H9 (cell line): ENCODE data around the gene CFHR5. TPM values are rescaled to one million over a fixed set of nuclear protein-coding genes. Genes with fewer than 3 reads are reported as not detected.
"Not testable (repeated sequence)": the region's sequence is repeated elsewhere in the genome, so short reads cannot be mapped to it uniquely, and the experiment has no call there.

Source experiments
- DNase-seq: peaks from one replicate; pipeline ENCODE4 v3.0.0-alpha.2; 2017
- H2AFZ ChIP-seq: one replicate; pipeline ENCODE4 v1.6.1; 2013; ENCODE audit warnings: mild to moderate bottlenecking, low read length, control low read depth, moderate library complexity
- H2AK5ac ChIP-seq: 2 replicates; pipeline ENCODE4 v1.6.1; 2013; ENCODE audit warnings: low read length, control low read depth, mixed read lengths; ENCODE audit not compliant: insufficient read length
- H2BK120ac ChIP-seq: one replicate; pipeline ENCODE4 v1.6.1; 2013; ENCODE audit warnings: low read depth, mild to moderate bottlenecking, low read length, control low read depth, inconsistent platforms; ENCODE audit not compliant: poor library complexity, severe bottlenecking
- H2BK12ac ChIP-seq: 2 replicates; pipeline ENCODE4 v1.6.1; 2013; ENCODE audit warnings: low read length, control low read depth, mixed read lengths, low read depth; ENCODE audit not compliant: insufficient read length
- H2BK15ac ChIP-seq: 2 replicates; pipeline ENCODE4 v1.6.1; 2013; ENCODE audit warnings: low read depth, low read length, control low read depth
- H2BK20ac ChIP-seq: one replicate; pipeline ENCODE4 v1.6.1; 2013; ENCODE audit warnings: low read depth, mild to moderate bottlenecking, low read length, control low read depth, inconsistent platforms; ENCODE audit not compliant: poor library complexity, severe bottlenecking
- H2BK5ac ChIP-seq: 2 replicates; pipeline ENCODE4 v1.6.1; 2013; ENCODE audit warnings: low read length, control low read depth, mixed read lengths; ENCODE audit not compliant: insufficient read length
- H3K14ac ChIP-seq: 2 replicates; pipeline ENCODE4 v1.6.1; 2013; ENCODE audit warnings: low read length, control low read depth; ENCODE audit not compliant: insufficient read depth
- H3K18ac ChIP-seq: 2 replicates; pipeline ENCODE4 v1.6.1; 2013; ENCODE audit warnings: low read depth, mild to moderate bottlenecking, mixed read lengths, low read length, control low read depth; ENCODE audit not compliant: insufficient read length
- H3K23ac ChIP-seq: 2 replicates; pipeline ENCODE4 v1.6.1; 2013; ENCODE audit warnings: low read length, control low read depth, mixed read lengths, low read depth; ENCODE audit not compliant: insufficient read length
- H3K23me2 ChIP-seq: 2 replicates; pipeline ENCODE4 v1.6.1; 2013; ENCODE audit warnings: low read depth, mild to moderate bottlenecking, mixed read lengths, low read length, control low read depth; ENCODE audit not compliant: insufficient read length, poor library complexity, severe bottlenecking
- H3K27ac ChIP-seq: 2 replicates; pipeline ENCODE4 v1.5.1; 2013; ENCODE audit warnings: low read length, control low read depth, mixed read lengths, low read depth; ENCODE audit not compliant: insufficient read length
- H3K27me3 ChIP-seq: 2 replicates; pipeline ENCODE4 v1.6.1; 2013; ENCODE audit warnings: low read length, control low read depth, inconsistent platforms; ENCODE audit not compliant: insufficient read depth
- H3K4ac ChIP-seq: 2 replicates; pipeline ENCODE4 v1.6.1; 2013; ENCODE audit warnings: low read depth, mild to moderate bottlenecking, control low read depth, inconsistent platforms, low read length, moderate library complexity
- H3K4me1 ChIP-seq: 2 replicates; pipeline ENCODE4 v1.6.1; 2013; ENCODE audit warnings: low read length, control low read depth, inconsistent platforms; ENCODE audit not compliant: insufficient read depth
- H3K4me2 ChIP-seq: 2 replicates; pipeline ENCODE4 v1.6.1; 2013; ENCODE audit warnings: low read length, control low read depth, mixed read lengths; ENCODE audit not compliant: insufficient read length, insufficient read depth
- H3K56ac ChIP-seq: 2 replicates; pipeline ENCODE4 v1.6.1; 2013; ENCODE audit warnings: low read depth, mild to moderate bottlenecking, mixed read lengths, low read length, control low read depth; ENCODE audit not compliant: insufficient read length
- H3K79me1 ChIP-seq: 2 replicates; pipeline ENCODE4 v1.6.1; 2013; ENCODE audit warnings: low read depth, mild to moderate bottlenecking, moderate library complexity, low read length, control low read depth, inconsistent platforms; ENCODE audit not compliant: insufficient read depth, poor library complexity, severe bottlenecking
- H3K79me2 ChIP-seq: 2 replicates; pipeline ENCODE4 v1.6.1; 2013; ENCODE audit warnings: low read length, control low read depth, inconsistent platforms; ENCODE audit not compliant: insufficient read depth
- H3K9ac ChIP-seq: 2 replicates; pipeline ENCODE4 v1.6.1; 2013; ENCODE audit warnings: low read length, control low read depth, mixed read lengths; ENCODE audit not compliant: insufficient read length; ENCODE audit errors: extremely low read depth
- H3K9me3 ChIP-seq: one replicate; pipeline ENCODE4 v1.6.1; 2013; ENCODE audit warnings: low read depth, low read length, inconsistent platforms; ENCODE audit not compliant: control insufficient read depth
- H3T11ph ChIP-seq: one replicate; pipeline ENCODE4 v1.6.1; 2013; ENCODE audit warnings: mild to moderate bottlenecking, low read length, control low read depth, inconsistent platforms
- H4K20me1 ChIP-seq: one replicate; pipeline ENCODE4 v1.6.1; 2013; ENCODE audit not compliant: control insufficient read depth, insufficient read length, insufficient read depth
- H4K5ac ChIP-seq: 2 replicates; pipeline ENCODE4 v1.6.1; 2013; ENCODE audit warnings: low read depth, mild to moderate bottlenecking, mixed read lengths, low read length, control low read depth; ENCODE audit not compliant: insufficient read length
- H4K8ac ChIP-seq: replicated peaks from 2 replicates; pipeline ENCODE4 v1.6.1; 2013; ENCODE audit warnings: low read length, control low read depth, mixed read lengths, low read depth; ENCODE audit not compliant: insufficient read length
- H4K91ac ChIP-seq: 2 replicates; pipeline ENCODE4 v1.6.1; 2013; ENCODE audit warnings: low read depth, mild to moderate bottlenecking, moderate library complexity, mixed read lengths, low read length, control low read depth; ENCODE audit not compliant: insufficient read length
- H3K27ac Mint-ChIP-seq, 3 experiments: 2 replicates in 2 of 3; 3 replicates in 1 of 3; pipeline ENCODE4 v1.8.0; 2020 to 2021; ENCODE audit warnings: mixed read lengths in 3 of 3, mild to moderate bottlenecking in 1 of 3, moderate library complexity in 1 of 3
- H3K27me3 Mint-ChIP-seq: 2 replicates; pipeline ENCODE4 v1.8.0; 2021; ENCODE audit warnings: low read depth, mild to moderate bottlenecking, moderate library complexity, mixed read lengths
- H3K36me3 Mint-ChIP-seq, 3 experiments: 2 replicates in 2 of 3; 3 replicates in 1 of 3; pipeline ENCODE4 v1.8.0; 2020 to 2021; ENCODE audit warnings: low read depth in 3 of 3, mixed read lengths in 3 of 3; ENCODE audit not compliant: insufficient read depth in 1 of 3
- H3K4me1 Mint-ChIP-seq, 2 experiments: 2 replicates each; pipeline ENCODE4 v1.8.0; 2020; ENCODE audit warnings: mixed read lengths in 2 of 2
- H3K4me3 Mint-ChIP-seq, 2 experiments: 2 replicates in 1 of 2; 3 replicates in 1 of 2; pipeline ENCODE4 v1.8.0; 2020 to 2021; ENCODE audit warnings: mild to moderate bottlenecking in 2 of 2, mixed read lengths in 2 of 2, moderate library complexity in 1 of 2
- H3K9me3 Mint-ChIP-seq, 2 experiments: 2 replicates in 1 of 2; 3 replicates in 1 of 2; pipeline ENCODE4 v1.8.0; 2020; ENCODE audit warnings: mild to moderate bottlenecking in 2 of 2, mixed read lengths in 2 of 2, moderate library complexity in 1 of 2
- WGBS: extraction: QIAGEN DNeasy Blood & Tissue Kit; methylation state at CpG from one replicate; pipeline ENCODE4 v1.1.7; 2013; ENCODE audit warnings: missing lambda C conversion rate, low lambda C conversion rate, mixed read lengths; ENCODE audit not compliant: insufficient read length; ENCODE audit errors: extremely low coverage; 5-methylcytosine and 5-hydroxymethylcytosine counted together
- long read RNA-seq: library from polyadenylated mRNA; unstranded; transcript quantifications from one replicate; pipeline ENCODE4 v2.0.0, GENCODE V29; 2020
- total RNA-seq: library from RNA; stranded (reverse); gene quantifications from 2 replicates; pipeline ENCODE4 v1.2.1, GENCODE V29; 2021
- TF ChIP-seq, protein P1 (sequence below): fragments of 200-600 bp; sonication (generic); conservative IDR thresholded peaks from 3 replicates; pipeline ENCODE4 v1.8.0; 2021; ENCODE audit warnings: antibody characterized with exemption, mild to moderate bottlenecking

The CFHR5 gene
- total RNA-seq: not detected in 2 replicates
- long read RNA-seq: 0 reads

- H3K4me3 Mint-ChIP-seq: no peak within 1 kb of the TSS
- no peak within 1 kb of the TSS for H3K4ac ChIP-seq
- H3K23me2 ChIP-seq: no peaks in the 10 kb centered on the region
- H3K9me3 ChIP-seq: no peaks in the 10 kb centered on the region
- H2BK20ac ChIP-seq: no peak within 1 kb of the TSS
- no peak for DNase-seq
- no peak within 1 kb of the TSS for H3K56ac ChIP-seq
- no peaks in the 10 kb centered on the region for H3K27me3 Mint-ChIP-seq
- H2BK5ac ChIP-seq: no peak within 1 kb of the TSS
- H3K79me1 ChIP-seq: no peaks in the 10 kb centered on the region
- no peak within 1 kb of the TSS for H3K23ac ChIP-seq
- TF ChIP-seq, protein P1, sequence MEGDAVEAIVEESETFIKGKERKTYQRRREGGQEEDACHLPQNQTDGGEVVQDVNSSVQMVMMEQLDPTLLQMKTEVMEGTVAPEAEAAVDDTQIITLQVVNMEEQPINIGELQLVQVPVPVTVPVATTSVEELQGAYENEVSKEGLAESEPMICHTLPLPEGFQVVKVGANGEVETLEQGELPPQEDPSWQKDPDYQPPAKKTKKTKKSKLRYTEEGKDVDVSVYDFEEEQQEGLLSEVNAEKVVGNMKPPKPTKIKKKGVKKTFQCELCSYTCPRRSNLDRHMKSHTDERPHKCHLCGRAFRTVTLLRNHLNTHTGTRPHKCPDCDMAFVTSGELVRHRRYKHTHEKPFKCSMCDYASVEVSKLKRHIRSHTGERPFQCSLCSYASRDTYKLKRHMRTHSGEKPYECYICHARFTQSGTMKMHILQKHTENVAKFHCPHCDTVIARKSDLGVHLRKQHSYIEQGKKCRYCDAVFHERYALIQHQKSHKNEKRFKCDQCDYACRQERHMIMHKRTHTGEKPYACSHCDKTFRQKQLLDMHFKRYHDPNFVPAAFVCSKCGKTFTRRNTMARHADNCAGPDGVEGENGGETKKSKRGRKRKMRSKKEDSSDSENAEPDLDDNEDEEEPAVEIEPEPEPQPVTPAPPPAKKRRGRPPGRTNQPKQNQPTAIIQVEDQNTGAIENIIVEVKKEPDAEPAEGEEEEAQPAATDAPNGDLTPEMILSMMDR: no peak
- H3K4me1 Mint-ChIP-seq: no peaks in the 10 kb centered on the region
- H3K36me3 Mint-ChIP-seq: no peaks in the 10 kb centered on the region
- H3T11ph ChIP-seq: no peak within 1 kb of the TSS
- H3K4me2 ChIP-seq: no peak within 1 kb of the TSS
- H3K4me1 ChIP-seq: no peaks in the 10 kb centered on the region
- H4K20me1 ChIP-seq: no peaks in the 10 kb centered on the region
- H3K27me3 ChIP-seq: no peaks in the 10 kb centered on the region
- no peak within 1 kb of the TSS for H2AFZ ChIP-seq
- H3K27ac ChIP-seq: no peak within 1 kb of the TSS
- no peaks in the 10 kb centered on the region for H3K79me2 ChIP-seq
- H4K8ac ChIP-seq: no peak within 1 kb of the TSS
- H2BK12ac ChIP-seq: no peak within 1 kb of the TSS
- no peak within 1 kb of the TSS for H2BK15ac ChIP-seq
- no peak within 1 kb of the TSS for H3K27ac Mint-ChIP-seq
- no CpG with 5 or more reads among the region's 5 CpGs for WGBS
- H3K9ac ChIP-seq: no peak within 1 kb of the TSS
- no peaks in the 10 kb centered on the region for H3K9me3 Mint-ChIP-seq
- H2AK5ac ChIP-seq: no peak within 1 kb of the TSS
- H3K18ac ChIP-seq: no peak within 1 kb of the TSS
- H2BK120ac ChIP-seq: no peak within 1 kb of the TSS
- H4K91ac ChIP-seq: no peak within 1 kb of the TSS
- H3K14ac ChIP-seq: no peak within 1 kb of the TSS
- H4K5ac ChIP-seq: no peak within 1 kb of the TSS
Measured at GRCh38 chr1:196977278-196977677, at the start of gene CFHR5. TSS of gene CFHR5 (plus strand) at chr1:196977556. CDS start at chr1:196977665, 109 bp downstream.

DNA sequence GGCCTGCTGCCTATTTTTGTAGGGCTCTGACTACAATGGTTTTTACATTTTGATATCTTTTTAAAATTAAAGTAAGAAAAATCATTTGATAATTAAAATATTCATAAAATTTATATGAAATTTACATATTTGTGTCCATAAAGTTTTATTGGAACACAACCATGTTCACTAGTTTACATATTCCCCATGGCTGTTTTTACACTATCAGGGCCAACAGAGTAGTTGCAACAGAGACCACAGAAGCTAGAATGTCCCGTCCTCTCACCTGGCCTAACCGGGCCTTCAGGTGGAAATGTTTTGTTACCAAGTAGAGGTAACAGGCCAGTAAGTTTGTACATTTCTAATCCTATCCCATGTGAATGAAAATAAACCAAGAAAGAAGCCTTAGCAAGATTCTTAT, 44.5 kb upstream of the CFHR5 start:
- H3K79me1 ChIP-seq, H3T11ph ChIP-seq, H3K79me2 ChIP-seq, H3K9me3 Mint-ChIP-seq, H3K27ac Mint-ChIP-seq, H2AK5ac ChIP-seq, DNase-seq, H2BK5ac ChIP-seq, H2AFZ ChIP-seq, H3K4me1 Mint-ChIP-seq, H2BK120ac ChIP-seq, H2BK12ac ChIP-seq, H3K9me3 ChIP-seq, H3K36me3 Mint-ChIP-seq, H4K20me1 ChIP-seq, H3K9ac ChIP-seq, H4K91ac ChIP-seq, H3K27me3 Mint-ChIP-seq, H3K14ac ChIP-seq, H2BK20ac ChIP-seq, H4K5ac ChIP-seq, H3K27ac ChIP-seq, H3K18ac ChIP-seq, H3K56ac ChIP-seq, H3K23ac ChIP-seq, H3K4ac ChIP-seq, H4K8ac ChIP-seq, H3K4me2 ChIP-seq, H3K4me1 ChIP-seq, H2BK15ac ChIP-seq, H3K4me3 Mint-ChIP-seq, H3K23me2 ChIP-seq, H3K27me3 ChIP-seq: not testable (repeated sequence)
- WGBS: no CpG with 5 or more reads among the region's 2 CpGs
